Measurements from ENCODE around the gene ATRX.
"Not testable (repeated sequence)": the region's sequence is repeated elsewhere in the genome, so short reads cannot be mapped to it uniquely, and the experiment has no call there.

ATRX gene, protein sequence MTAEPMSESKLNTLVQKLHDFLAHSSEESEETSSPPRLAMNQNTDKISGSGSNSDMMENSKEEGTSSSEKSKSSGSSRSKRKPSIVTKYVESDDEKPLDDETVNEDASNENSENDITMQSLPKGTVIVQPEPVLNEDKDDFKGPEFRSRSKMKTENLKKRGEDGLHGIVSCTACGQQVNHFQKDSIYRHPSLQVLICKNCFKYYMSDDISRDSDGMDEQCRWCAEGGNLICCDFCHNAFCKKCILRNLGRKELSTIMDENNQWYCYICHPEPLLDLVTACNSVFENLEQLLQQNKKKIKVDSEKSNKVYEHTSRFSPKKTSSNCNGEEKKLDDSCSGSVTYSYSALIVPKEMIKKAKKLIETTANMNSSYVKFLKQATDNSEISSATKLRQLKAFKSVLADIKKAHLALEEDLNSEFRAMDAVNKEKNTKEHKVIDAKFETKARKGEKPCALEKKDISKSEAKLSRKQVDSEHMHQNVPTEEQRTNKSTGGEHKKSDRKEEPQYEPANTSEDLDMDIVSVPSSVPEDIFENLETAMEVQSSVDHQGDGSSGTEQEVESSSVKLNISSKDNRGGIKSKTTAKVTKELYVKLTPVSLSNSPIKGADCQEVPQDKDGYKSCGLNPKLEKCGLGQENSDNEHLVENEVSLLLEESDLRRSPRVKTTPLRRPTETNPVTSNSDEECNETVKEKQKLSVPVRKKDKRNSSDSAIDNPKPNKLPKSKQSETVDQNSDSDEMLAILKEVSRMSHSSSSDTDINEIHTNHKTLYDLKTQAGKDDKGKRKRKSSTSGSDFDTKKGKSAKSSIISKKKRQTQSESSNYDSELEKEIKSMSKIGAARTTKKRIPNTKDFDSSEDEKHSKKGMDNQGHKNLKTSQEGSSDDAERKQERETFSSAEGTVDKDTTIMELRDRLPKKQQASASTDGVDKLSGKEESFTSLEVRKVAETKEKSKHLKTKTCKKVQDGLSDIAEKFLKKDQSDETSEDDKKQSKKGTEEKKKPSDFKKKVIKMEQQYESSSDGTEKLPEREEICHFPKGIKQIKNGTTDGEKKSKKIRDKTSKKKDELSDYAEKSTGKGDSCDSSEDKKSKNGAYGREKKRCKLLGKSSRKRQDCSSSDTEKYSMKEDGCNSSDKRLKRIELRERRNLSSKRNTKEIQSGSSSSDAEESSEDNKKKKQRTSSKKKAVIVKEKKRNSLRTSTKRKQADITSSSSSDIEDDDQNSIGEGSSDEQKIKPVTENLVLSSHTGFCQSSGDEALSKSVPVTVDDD (N-terminal part only)

GRCh38 chrX:77785486-77786364 lies at the start of gene ATRX:
ATRX (minus strand) TSS chrX:77786216; CDS start chrX:77786001, 215 bp downstream.
- peak; percentile 44 to 95 (median 66) for DNase-seq
- intact Hi-C loops (cut with DNase I): loop anchor here (5.0 kb wide), 1 partner anchor 112 kb away; the partner anchor contains the start of genes COX7B and MAGT1

DNA sequence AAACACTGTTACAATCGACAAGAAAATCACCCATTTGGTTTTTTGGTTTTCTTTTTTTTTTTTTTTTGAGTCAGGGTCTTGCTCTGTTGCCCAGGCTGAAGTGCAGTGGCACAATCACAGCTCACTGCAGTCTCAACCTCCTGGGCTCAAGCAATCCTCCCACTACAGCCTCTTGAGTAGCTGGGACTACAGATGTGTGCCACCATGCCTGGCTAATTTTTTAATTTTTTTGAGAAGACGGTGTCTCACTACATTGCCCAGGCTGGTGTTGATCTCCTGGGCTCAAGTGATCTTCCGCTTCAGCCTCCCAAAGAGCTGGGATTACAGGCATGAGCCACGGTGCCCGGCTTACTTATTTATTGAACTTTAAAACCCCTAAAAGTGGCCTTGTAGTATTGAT lies 45.5 kb upstream of the ATRX start:
- intact Hi-C loops (cut with DNase I); DNase-seq: not testable (repeated sequence)

DNA sequence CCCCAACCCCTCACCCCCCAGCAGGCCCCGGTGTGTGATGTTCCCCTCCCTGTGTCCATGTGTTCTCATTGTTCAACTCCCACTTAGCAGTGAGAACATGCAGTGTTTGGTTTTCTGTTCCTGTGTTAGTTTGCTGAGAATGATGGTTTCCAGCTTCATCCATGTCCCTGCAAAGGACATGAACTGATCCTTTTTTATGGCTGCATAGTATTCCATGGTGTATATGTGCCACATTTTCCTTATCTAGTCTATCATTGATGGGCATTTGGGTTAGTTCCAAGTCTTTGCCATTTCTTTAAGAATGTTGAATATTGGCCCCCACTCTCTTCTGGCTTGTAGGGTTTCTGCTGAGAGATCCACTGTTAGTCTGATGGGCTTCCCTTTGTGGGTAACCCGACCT lies 36.0 kb upstream of the ATRX start:
- DNase-seq; intact Hi-C loops (cut with DNase I): not testable (repeated sequence)

DNA sequence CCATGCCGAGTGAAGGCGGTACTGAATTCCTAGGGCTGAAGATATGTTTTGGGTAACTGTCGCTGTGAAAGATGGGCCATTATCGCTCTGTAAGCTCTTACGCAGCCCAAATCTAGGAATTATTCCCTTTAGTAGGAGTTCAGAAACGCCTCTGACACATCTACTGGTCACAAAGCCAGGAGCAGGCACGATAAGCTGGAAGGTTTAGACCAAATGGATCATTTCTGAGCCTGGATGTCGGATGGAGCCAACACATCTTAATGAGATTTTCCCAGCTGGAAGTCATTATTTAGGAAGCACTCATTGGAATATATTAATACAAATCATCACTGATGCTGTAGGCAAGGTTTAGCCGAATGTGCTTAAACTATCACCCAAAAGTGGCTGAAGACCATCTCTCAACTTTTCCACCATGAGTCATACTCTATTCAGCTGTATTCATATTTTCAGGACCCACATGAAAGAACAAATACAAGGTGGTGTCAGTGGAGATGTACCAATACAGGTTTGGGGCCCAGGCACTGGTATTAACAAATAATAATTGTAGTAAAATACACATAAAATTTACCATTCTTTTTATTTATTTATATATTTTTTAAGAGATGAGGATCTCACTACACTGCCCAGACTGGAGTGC lies 34.2 kb upstream of the ATRX start:
- intact Hi-C loops (cut with DNase I): no loop called here
- no peak for DNase-seq

DNA sequence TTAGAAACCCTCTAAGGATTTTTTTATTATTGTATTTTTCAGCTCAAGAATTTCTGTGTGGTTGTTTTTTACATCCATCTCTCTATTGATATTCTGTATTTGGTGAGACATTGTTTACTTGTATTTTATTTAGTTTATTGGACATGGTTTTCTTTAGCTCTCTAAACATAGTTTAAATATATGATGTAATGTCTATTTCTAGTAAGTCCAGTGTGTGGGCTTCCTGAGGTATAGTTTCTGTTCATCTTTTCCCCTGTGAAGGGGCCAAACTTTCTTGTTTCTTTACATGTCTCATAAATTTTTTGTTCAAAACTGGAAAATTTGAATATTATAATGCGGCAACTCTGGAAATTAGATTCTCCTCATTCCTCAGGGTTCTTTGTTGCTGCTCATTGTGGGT lies 28.2 kb upstream of the ATRX start:
- intact Hi-C loops (cut with DNase I): no loop called here
- DNase-seq: no peak

DNA sequence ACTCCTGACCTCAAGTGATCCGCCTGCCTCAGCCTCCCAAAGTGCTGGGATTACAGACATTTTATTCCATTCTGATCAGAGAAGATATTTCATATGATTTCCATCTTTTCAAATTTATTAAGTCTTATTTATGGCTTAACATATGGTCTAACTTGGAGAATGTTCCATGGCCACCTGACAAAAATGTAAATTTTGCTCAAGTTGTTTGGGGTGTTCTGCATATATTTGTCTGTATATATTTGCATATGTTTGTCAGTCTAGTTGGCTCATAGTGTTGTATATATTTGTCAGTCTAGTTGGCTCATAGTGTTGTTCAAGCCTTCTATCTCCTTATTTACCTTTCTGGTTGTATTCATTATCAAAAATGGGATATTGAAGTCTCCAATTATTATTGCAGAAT lies 16.2 kb upstream of the ATRX start:
- no peak for DNase-seq
- intact Hi-C loops (cut with DNase I): no loop called here

DNA sequence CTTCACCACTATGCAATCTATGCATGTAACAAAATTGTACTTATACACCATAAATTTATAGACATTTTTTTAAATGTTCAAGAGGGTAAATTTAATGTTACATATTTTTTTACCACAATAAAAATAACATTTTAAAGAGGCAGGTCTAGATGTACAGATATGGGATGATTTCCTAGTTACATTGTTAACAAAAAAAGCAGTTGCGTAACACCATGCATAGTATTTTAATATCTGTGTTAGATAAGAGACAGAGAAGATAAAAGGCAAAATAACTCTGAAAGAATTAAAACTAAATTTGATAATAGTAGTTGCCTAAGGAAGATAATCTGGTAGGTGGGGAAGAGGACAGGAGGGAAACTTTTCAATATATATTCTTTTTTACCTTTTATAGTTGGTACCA lies 9.1 kb upstream of the ATRX start:
- intact Hi-C loops (cut with DNase I): no loop called here
- no peak for DNase-seq

DNA sequence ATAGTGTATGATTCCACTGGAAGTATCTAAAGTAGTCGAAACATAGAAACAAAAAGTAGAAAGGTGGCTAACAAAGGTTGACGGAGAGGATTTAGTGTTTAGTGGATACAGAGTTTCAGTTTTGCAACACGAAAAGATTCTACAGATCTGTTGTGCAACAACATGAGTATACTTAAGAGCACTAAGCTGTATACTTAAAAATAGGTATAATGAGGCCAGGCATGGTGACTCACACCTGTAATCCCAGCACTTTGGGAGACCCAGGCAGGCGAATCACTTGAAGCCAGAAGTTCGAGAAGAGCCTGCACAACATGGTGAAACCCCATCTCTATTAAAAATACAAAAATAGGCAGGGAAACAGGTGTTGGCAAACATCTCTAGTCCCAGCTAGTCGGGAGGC lies 7.9 kb upstream of the ATRX start:
- intact Hi-C loops (cut with DNase I): no loop called here
- no peak for DNase-seq

- intact Hi-C loops (cut with DNase I): loop anchor here (5.0 kb wide), 1 partner anchor 109 kb away; the partner anchor contains the start of genes COX7B and MAGT1
- no peak for DNase-seq
Observed at GRCh38 chrX:77788050-77788449, 2.0 kb upstream of the ATRX start.

DNA sequence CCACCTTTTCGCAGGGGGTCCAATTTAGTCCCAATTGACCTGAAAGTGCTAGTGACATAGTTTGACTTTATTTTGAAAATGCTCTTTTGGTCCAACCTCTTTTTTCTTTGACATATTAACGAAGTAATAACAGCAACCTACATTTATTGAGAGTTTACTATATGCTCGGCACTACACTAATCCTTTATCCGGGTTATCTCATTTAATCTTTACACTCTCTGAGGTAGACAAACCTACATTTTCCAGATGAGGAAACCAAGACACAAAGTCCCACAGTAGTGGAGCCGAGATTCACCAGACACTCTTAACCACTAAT lies 307 bp upstream of the ATRX start:
- no peak for DNase-seq
- intact Hi-C loops (cut with DNase I): loop anchor here (5.0 kb wide), 1 partner anchor 111 kb away; the partner anchor contains the start of genes COX7B and MAGT1

GRCh38 chrX:77779695-77780094 lies 6.3 kb downstream of the ATRX start:
- intact Hi-C loops (cut with DNase I): no loop called here
- no peak for DNase-seq

DNA sequence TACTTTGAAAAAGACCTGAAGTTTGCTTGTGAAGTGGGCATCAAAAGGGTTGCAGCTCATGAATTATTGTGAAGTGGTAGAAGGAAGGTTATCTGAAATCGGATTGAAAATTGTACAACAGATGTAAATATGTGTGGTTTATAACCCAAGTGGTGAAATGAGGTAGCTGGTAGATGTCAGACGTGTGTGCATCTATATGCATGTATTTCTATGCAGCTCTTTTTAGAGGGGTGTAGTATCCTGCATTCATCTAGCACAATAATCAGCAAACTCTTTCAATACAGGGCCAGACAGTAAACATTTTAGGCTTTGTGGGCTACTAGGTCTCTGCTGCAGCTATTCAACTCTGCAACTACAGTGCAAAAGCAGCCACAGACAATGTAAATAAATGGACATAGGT lies 9.4 kb downstream of the ATRX start:
- intact Hi-C loops (cut with DNase I): no loop called here
- DNase-seq: no peak

DNA sequence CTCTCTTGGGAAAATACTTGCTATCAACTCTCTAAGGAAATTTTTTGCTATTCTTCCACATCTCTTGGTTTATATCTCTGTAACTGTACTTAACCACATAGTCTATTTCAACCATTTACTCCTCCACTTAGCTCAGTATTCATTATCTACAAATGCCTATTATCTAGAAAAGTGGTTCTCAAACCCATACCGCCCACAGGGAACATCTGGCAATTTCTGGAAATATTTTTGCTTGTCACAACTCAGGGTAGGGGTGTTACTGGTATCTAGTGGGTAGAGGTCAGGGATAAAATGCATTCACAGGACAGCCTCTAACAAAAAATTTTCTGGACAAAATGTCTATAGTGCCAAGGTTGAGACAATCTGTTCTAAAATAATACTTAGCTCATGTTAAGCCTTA lies 14.4 kb downstream of the ATRX start:
- no peak for DNase-seq
- intact Hi-C loops (cut with DNase I): no loop called here

GRCh38 chrX:77768787-77769186 lies 17.2 kb downstream of the ATRX start:
- no peak for DNase-seq

DNA sequence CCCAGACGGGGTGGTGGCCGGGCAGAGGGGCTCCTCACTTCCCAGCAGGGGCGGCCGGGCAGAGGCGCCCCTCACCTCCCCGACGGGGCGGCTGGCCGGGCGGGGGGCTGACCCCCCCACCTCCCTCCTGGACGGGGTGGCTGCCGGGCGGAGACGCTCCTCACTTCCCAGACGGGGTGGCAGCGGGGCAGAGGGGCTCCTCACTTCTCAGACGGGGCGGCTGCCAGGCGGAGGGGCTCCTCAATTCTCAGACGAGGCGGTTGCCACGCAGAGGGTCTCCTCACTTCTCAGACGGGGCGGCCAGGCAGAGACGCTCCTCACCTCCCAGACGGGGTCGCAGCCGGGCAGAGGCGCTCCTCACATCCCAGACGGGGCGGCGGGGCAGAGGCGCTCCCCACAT lies 19.8 kb downstream of the ATRX start:
- DNase-seq; intact Hi-C loops (cut with DNase I): not testable (repeated sequence)

More at GRCh38 chrX:77768787-77769186, 17.2 kb downstream of the ATRX start:
- intact Hi-C loops (cut with DNase I): no loop called here

DNA sequence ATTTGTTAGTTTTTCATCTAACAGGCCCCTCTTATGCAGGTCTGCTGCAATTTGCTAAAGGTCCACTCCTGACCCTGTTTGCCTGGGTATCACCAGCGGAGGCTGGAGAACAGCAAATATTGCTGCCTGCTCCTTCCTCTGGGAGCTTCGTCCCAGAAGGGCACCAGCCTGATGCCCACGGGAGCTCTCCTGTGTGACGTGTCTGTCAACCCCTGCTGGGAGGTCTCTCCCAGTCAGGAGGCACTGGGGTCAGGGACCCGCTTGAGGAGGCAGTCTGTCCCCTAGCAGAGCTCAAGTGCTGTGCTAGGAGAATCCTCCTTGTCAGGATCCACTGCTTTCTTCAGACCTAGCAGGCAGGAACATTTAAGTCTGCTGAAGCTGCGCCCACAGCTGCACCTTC lies 30.5 kb downstream of the ATRX start:
- DNase-seq: no peak
- intact Hi-C loops (cut with DNase I): no loop called here

DNA sequence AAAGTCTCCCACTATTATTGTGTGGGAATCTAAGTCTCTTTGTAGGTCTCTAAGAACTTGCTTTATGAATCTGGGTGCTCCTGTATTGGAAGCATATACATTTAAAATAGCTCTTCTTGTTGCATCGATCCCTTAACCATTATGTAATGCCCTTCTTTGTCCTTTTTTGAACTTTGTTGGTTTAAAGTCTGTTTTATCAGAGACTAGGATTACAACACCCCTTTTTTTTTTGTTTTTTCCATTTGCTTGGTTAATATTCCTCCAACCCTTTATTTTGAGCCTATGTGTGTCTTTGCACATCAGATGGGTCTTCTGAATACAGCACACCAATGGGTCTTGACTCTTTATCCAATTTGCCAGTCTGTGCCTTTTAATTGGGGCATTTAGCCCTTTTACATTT lies 32.1 kb downstream of the ATRX start:
- intact Hi-C loops (cut with DNase I); DNase-seq: not testable (repeated sequence)

- intact Hi-C loops (cut with DNase I): no loop called here
- no peak for DNase-seq
Observed at GRCh38 chrX:77749695-77750094, 36.3 kb downstream of the ATRX start.

DNA sequence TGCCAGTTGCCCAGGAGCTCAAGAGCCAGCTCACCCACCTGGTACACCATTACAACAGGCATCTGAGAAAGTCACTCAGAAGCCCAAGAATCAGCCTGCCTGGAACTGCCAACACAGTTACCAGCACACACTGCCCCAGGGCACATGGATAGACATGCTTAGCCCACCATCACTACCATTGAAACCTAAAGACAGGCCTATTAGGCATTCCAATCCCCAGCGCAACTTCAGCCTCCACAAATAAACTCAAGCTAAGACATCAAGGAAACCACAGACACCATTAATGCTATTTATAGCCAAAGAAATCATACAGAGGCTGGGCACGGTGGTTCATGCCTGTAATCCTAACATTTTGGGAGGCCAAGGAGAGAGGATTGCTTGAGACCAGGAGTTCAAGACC lies 42.3 kb downstream of the ATRX start:
- intact Hi-C loops (cut with DNase I): no loop called here
- no peak for DNase-seq

Data from posterior cingulate gyrus (tissue), 11 donors.